Testis (tissue), 3 donors: ENCODE results near the gene TGFBR3. TPM values are rescaled to one million over a fixed set of nuclear protein-coding genes. Genes with fewer than 3 reads are reported as not detected.

Experiments used
- DNase-seq: peaks from one replicate; pipeline ENCODE4 v3.0.0-alpha.2; 2019
- H3K27ac ChIP-seq, 2 donors: fragments of 200-600 bp; sonication (generic); one replicate each; pipeline ENCODE4 v1.5.1; 2019
- H3K27me3 ChIP-seq: fragments of 200-600 bp; sonication (generic); one replicate; pipeline ENCODE4 v1.5.1; 2019
- H3K36me3 ChIP-seq: fragments of 200-600 bp; sonication (generic); one replicate; pipeline ENCODE4 v1.5.1; 2017; ENCODE audit warnings: low read depth; ENCODE audit errors: missing control alignments
- H3K4me1 ChIP-seq: fragments of 200-600 bp; sonication (generic); one replicate; pipeline ENCODE4 v1.5.1; 2019
- H3K4me3 ChIP-seq, 2 donors: fragments of 200-600 bp; sonication (generic); one replicate each; pipeline ENCODE4 v1.5.1; 2017 to 2019
- H3K9me3 ChIP-seq: fragments of 200-600 bp; sonication (generic); one replicate; pipeline ENCODE4 v1.5.1; 2017
- CTCF ChIP-seq, 3 experiments: fragments of 450-650 bp in 2 of 3; fragments of 200-600 bp in 1 of 3; sonication (generic) in 1 of 3; IDR thresholded peaks; one replicate each; pipeline ENCODE4 v1.5.1; 2016 to 2019; ENCODE audit warnings: antibody characterized with exemption in 3 of 3, mild to moderate bottlenecking in 2 of 3, moderate library complexity in 1 of 3
- POLR2A ChIP-seq: fragments of 450-650 bp; IDR thresholded peaks from one replicate; pipeline ENCODE4 v1.6.1; 2017; ENCODE audit warnings: antibody characterized with exemption, mild to moderate bottlenecking, moderate library complexity
- WGBS, 2 donors: methylation state at CpG; one replicate each; pipeline ENCODE4 v1.1.5; 2018; 5-methylcytosine and 5-hydroxymethylcytosine counted together
- intact Hi-C: fragments of 100-400 bp; cut with DNase I; formaldehyde crosslinking; loops from one replicate; pipeline ENCODE4 v1.15.1; 2023; ENCODE audit warnings: low total_unique reads
- polyA plus RNA-seq: library from polyadenylated mRNA; stranded (reverse); fragments of 350-450 nt; fragmentation: Illumina TruSeq; extraction: RNeasy Lipid Tissue Mini Kit (QIAGEN cat#74804); gene quantifications from one replicate; pipeline ENCODE4 v1.2.3, GENCODE V29; 2014; ENCODE audit warnings: low read depth, low replicate concordance; ENCODE audit not compliant: insufficient read depth
- total RNA-seq, 2 donors: library from RNA; depleted of rRNA; stranded (reverse); fragments of >200 nt; gene quantifications; one replicate each; pipeline ENCODE4 v1.2.3, GENCODE V29; 2016

Gene TGFBR3
- total and polyA plus RNA-seq, 3 donors from 2014 or later: 24.0 to 37.2 (median 34.7) TPM

GRCh38 chr1:91778964-91779363 is 107.0 kb downstream of the TGFBR3 start:
- no peaks in the 10 kb centered on the region for H3K9me3 ChIP-seq
- H3K36me3 ChIP-seq: no peaks in the 10 kb centered on the region
- TF ChIP-seq CTCF (IDR thresholded peaks at IDR 0.05): no peak
- 92 to 95% methylated on average over 5 of the region's 5 CpGs for WGBS, 2 donors
- peaks cover 35% of the 10 kb centered on the region for H3K4me1 ChIP-seq
- no peaks in the 10 kb centered on the region for H3K27me3 ChIP-seq
- intact Hi-C loops: no loop called here
- no peak overlapping the region for H3K4me3 ChIP-seq
- no peak overlapping the region for H3K27ac ChIP-seq
- DNase-seq: no peak

- intact Hi-C loops: no loop called here
- H3K27ac ChIP-seq: peak overlapping the region in 1 of 2 donors; percentile 40
- no peaks in the 10 kb centered on the region for H3K27me3 ChIP-seq
- no peaks in the 10 kb centered on the region for H3K9me3 ChIP-seq
- WGBS, 2 donors: 52 to 61% methylated on average over 10 of the region's 10 CpGs
- H3K4me3 ChIP-seq: no peak overlapping the region
- DNase-seq: no peak
- no peaks in the 10 kb centered on the region for H3K36me3 ChIP-seq
- peaks cover 23% of the 10 kb centered on the region for H3K4me1 ChIP-seq
- TF ChIP-seq POLR2A (no peak), CTCF (IDR thresholded peaks at IDR 0.05) (no peak)
Measured at GRCh38 chr1:91777630-91778300, 108.2 kb downstream of the TGFBR3 start.

GRCh38 chr1:91777196-91777595 is 108.8 kb downstream of the TGFBR3 start:
- no peak for DNase-seq
- H3K4me1 ChIP-seq: peaks cover 22% of the 10 kb centered on the region
- H3K9me3 ChIP-seq: no peaks in the 10 kb centered on the region
- H3K36me3 ChIP-seq: no peaks in the 10 kb centered on the region
- no peak for TF ChIP-seq POLR2A
- no peak for TF ChIP-seq CTCF (IDR thresholded peaks at IDR 0.05)
- 38 to 63% methylated on average over 1 of the region's 1 CpG for WGBS, 2 donors
- no peak overlapping the region for H3K27ac ChIP-seq
- intact Hi-C loops: no loop called here
- H3K4me3 ChIP-seq: no peak overlapping the region
- no peaks in the 10 kb centered on the region for H3K27me3 ChIP-seq

GRCh38 chr1:91776068-91776794 is 109.7 kb downstream of the TGFBR3 start:
- Histone ChIP-seq H3K36me3 (no peaks in the 10 kb centered on the region), H3K27me3 (no peaks in the 10 kb centered on the region), H3K4me1 (peaks cover 18% of the 10 kb centered on the region), H3K27ac (no peak overlapping the region), H3K4me3 (no peak overlapping the region), H3K9me3 (no peaks in the 10 kb centered on the region)
- 68 to 79% methylated on average over 3 of the region's 3 CpGs for WGBS, 2 donors
- TF ChIP-seq CTCF (IDR thresholded peaks at IDR 0.05): no peak
- TF ChIP-seq POLR2A: no peak
- intact Hi-C loops: no loop called here
- DNase-seq: no peak
